Measurements from ENCODE around the gene CDKAL1. TPM values are rescaled to one million over a fixed set of nuclear protein-coding genes. Genes with fewer than 3 reads are reported as not detected.
A peak's percentile ranks its signal among the peaks of the same experiment; 100 is the strongest.

The CDKAL1 gene
- total RNA-seq, 1 donor from 2014 or later: 9.6 TPM

- Mint-ChIP-seq H3K4me3 (ENCODE audit: unreplicated experiment) (no peak overlapping the region), H3K9me3 (ENCODE audit: low read depth) (no peaks in the 10 kb centered on the region), H3K27me3 (ENCODE audit: low read depth) (no peaks in the 10 kb centered on the region), H3K4me1 (ENCODE audit: low read depth) (peaks cover 41% of the 10 kb centered on the region), H3K27ac (ENCODE audit: unreplicated experiment) (peak overlapping the region; percentile 91), H3K36me3 (ENCODE audit: low read depth) (no peaks in the 10 kb centered on the region)
- no peak for DNase-seq (ENCODE audit: low spot score)
- TF ChIP-seq CTCF (IDR thresholded peaks at IDR 0.05): no peak
These were observed 342.3 kb downstream of the CDKAL1 start for GRCh38 chr6:20876561-20876960.

GRCh38 chr6:20877008-20877937 lies 343.0 kb downstream of the CDKAL1 start:
- Mint-ChIP-seq H3K4me1 (ENCODE audit: low read depth) (peaks cover 41% of the 10 kb centered on the region), H3K36me3 (ENCODE audit: low read depth) (no peaks in the 10 kb centered on the region), H3K27me3 (ENCODE audit: low read depth) (no peaks in the 10 kb centered on the region), H3K27ac (ENCODE audit: unreplicated experiment) (peak overlapping the region; percentile 91), H3K4me3 (ENCODE audit: unreplicated experiment) (no peak overlapping the region), H3K9me3 (ENCODE audit: low read depth) (no peaks in the 10 kb centered on the region)
- no peak for TF ChIP-seq CTCF (IDR thresholded peaks at IDR 0.05)
- no peak for DNase-seq (ENCODE audit: low spot score)

- TF ChIP-seq CTCF (IDR thresholded peaks at IDR 0.05): no peak
- H3K9me3 Mint-ChIP-seq (ENCODE audit: low read depth): peaks cover 2% of the 10 kb centered on the region
- no peaks in the 10 kb centered on the region for H3K27me3 Mint-ChIP-seq (ENCODE audit: low read depth)
- DNase-seq (ENCODE audit: low spot score): no peak
- no peaks in the 10 kb centered on the region for H3K36me3 Mint-ChIP-seq (ENCODE audit: low read depth)
- no peak overlapping the region for H3K27ac Mint-ChIP-seq (ENCODE audit: unreplicated experiment)
- peaks cover 41% of the 10 kb centered on the region for H3K4me1 Mint-ChIP-seq (ENCODE audit: low read depth)
- no peak overlapping the region for H3K4me3 Mint-ChIP-seq (ENCODE audit: unreplicated experiment)
These were observed 344.9 kb downstream of the CDKAL1 start for GRCh38 chr6:20879121-20879520.

GRCh38 chr6:20879526-20879925 lies 345.3 kb downstream of the CDKAL1 start:
- no peak for DNase-seq (ENCODE audit: low spot score)
- peak overlapping the region; percentile 75 for H3K27ac Mint-ChIP-seq (ENCODE audit: unreplicated experiment)
- peaks cover 41% of the 10 kb centered on the region for H3K4me1 Mint-ChIP-seq (ENCODE audit: low read depth)
- no peak overlapping the region for H3K4me3 Mint-ChIP-seq (ENCODE audit: unreplicated experiment)
- H3K27me3 Mint-ChIP-seq (ENCODE audit: low read depth): no peaks in the 10 kb centered on the region
- TF ChIP-seq CTCF (IDR thresholded peaks at IDR 0.05): peak; percentile 28
- peaks cover 2% of the 10 kb centered on the region for H3K36me3 Mint-ChIP-seq (ENCODE audit: low read depth)
- peaks cover 6% of the 10 kb centered on the region for H3K9me3 Mint-ChIP-seq (ENCODE audit: low read depth)

GRCh38 chr6:20881365-20881764 lies 347.1 kb downstream of the CDKAL1 start:
- TF ChIP-seq CTCF (IDR thresholded peaks at IDR 0.05): no peak
- H3K4me3 Mint-ChIP-seq (ENCODE audit: unreplicated experiment): no peak overlapping the region
- no peaks in the 10 kb centered on the region for H3K27me3 Mint-ChIP-seq (ENCODE audit: low read depth)
- DNase-seq (ENCODE audit: low spot score): no peak
- H3K27ac Mint-ChIP-seq (ENCODE audit: unreplicated experiment): no peak overlapping the region
- peaks cover 29% of the 10 kb centered on the region for H3K4me1 Mint-ChIP-seq (ENCODE audit: low read depth)
- H3K9me3 Mint-ChIP-seq (ENCODE audit: low read depth): peaks cover 12% of the 10 kb centered on the region
- H3K36me3 Mint-ChIP-seq (ENCODE audit: low read depth): peaks cover 6% of the 10 kb centered on the region
